K562 (cell line): ENCODE results near the gene SRCAP. TPM values are rescaled to one million over a fixed set of nuclear protein-coding genes. Genes with fewer than 3 reads are reported as not detected.

Source experiments
- ARID1B ChIP-seq: fragments of 450-650 bp; IDR thresholded peaks from 2 replicates; pipeline ENCODE4 v1.6.1; 2016; ENCODE audit warnings: antibody characterized with exemption, mild to moderate bottlenecking, inconsistent platforms
- ATF7 ChIP-seq: fragments of 450-650 bp; IDR thresholded peaks from 2 replicates; pipeline ENCODE4 v1.7.1; 2014; ENCODE audit warnings: mild to moderate bottlenecking, moderate library complexity
- CAMTA2 ChIP-seq: fragments of 250-450 bp; sonication (Bioruptor Pico); conservative IDR thresholded peaks from 2 replicates; pipeline ENCODE4 v1.5.1; 2022
- CBX3 ChIP-seq, 2 experiments: IDR thresholded peaks; 1 replicate in 1 of 2; 2 replicates in 1 of 2; pipeline ENCODE4 v1.6.1; 2012; ENCODE audit warnings: inconsistent platforms in 2 of 2, low read length in 2 of 2, borderline replicate concordance in 1 of 2, control low read depth in 1 of 2
- CCAR2 ChIP-seq: fragments of 200-400 bp; formaldehyde crosslinking; IDR thresholded peaks from 2 replicates; pipeline ENCODE4 v1.6.1; 2017; ENCODE audit warnings: mild to moderate bottlenecking, low read depth, low read length
- CGGBP1 ChIP-seq: fragments of 250-450 bp; sonication (Bioruptor Pico); IDR thresholded peaks from 2 replicates; pipeline ENCODE4 v1.9.0; 2021; ENCODE audit warnings: mild to moderate bottlenecking
- DACH1 ChIP-seq: fragments of 450-650 bp; IDR thresholded peaks from 2 replicates; pipeline ENCODE4 v1.6.1; 2018; ENCODE audit not compliant: partially characterized antibody
- FOXM1 ChIP-seq, 2 experiments: fragments of 450-650 bp in 1 of 2; sonication (generic) in 1 of 2; formaldehyde crosslinking in 1 of 2; IDR thresholded peaks; 2 replicates each; pipeline versions ENCODE4 v1.6.1 to v1.9.0; 2017 to 2022; ENCODE audit warnings: low read depth in 2 of 2, mild to moderate bottlenecking in 2 of 2, missing genetic modification reagents in 1 of 2, moderate library complexity in 1 of 2
- FUS ChIP-seq: fragments of 200-400 bp; formaldehyde crosslinking; optimal IDR thresholded peaks from 2 replicates; pipeline ENCODE3; 2017; ENCODE audit warnings: low read depth, low read length
- GABPB2 ChIP-seq: fragments of 250-450 bp; sonication (Bioruptor Pico); conservative IDR thresholded peaks from 2 replicates; pipeline ENCODE4 v1.5.1; 2021; ENCODE audit warnings: mild to moderate bottlenecking
- GTF2B ChIP-seq: IDR thresholded peaks from 2 replicates; pipeline ENCODE4 v1.6.1; 2011; ENCODE audit not compliant: insufficient read length; ENCODE audit errors: extremely low read depth
- HOXB6 ChIP-seq: fragments of 250-450 bp; sonication (Bioruptor Pico); IDR thresholded peaks from 2 replicates; pipeline ENCODE4 v1.5.1; 2022; ENCODE audit warnings: mild to moderate bottlenecking, borderline replicate concordance
- KLF10 ChIP-seq: fragments of 250-450 bp; sonication (Bioruptor Pico); IDR thresholded peaks from 2 replicates; pipeline ENCODE4 v1.6.1; 2021; ENCODE audit warnings: matching md5 sums
- NFIC ChIP-seq: fragments of 450-650 bp; IDR thresholded peaks from 2 replicates; pipeline ENCODE4 v1.6.1; 2017; ENCODE audit warnings: mild to moderate bottlenecking, inconsistent platforms
- NR1H2 ChIP-seq: sonication (generic); formaldehyde crosslinking; IDR thresholded peaks from 2 replicates; pipeline ENCODE4 v1.4.0; 2020; ENCODE audit warnings: mild to moderate bottlenecking, missing genetic modification reagents
- SRF ChIP-seq, 2 experiments: fragments of 250-450, 450-650 bp in 1 of 2; sonication (Bioruptor Pico) in 1 of 2; sonication (generic) in 1 of 2; formaldehyde crosslinking; IDR thresholded peaks; 2 replicates each; pipeline versions ENCODE4 v1.5.0 to v1.5.1; 2020 to 2022; ENCODE audit warnings: mild to moderate bottlenecking in 1 of 2, missing genetic modification reagents in 1 of 2
- TCF7L2 ChIP-seq: fragments of 150-350 bp; IDR thresholded peaks from 2 replicates; pipeline ENCODE4 v1.6.1; 2016; ENCODE audit warnings: low read depth, mild to moderate bottlenecking, low read length, moderate library complexity
- UBTF ChIP-seq, 2 experiments: IDR thresholded peaks; 2 replicates each; pipeline ENCODE4 v1.6.1; 2012; ENCODE audit warnings: improper control_type of control experiment in 2 of 2, low read depth in 2 of 2, low read length in 2 of 2, borderline replicate concordance in 1 of 2
- ZNF507 ChIP-seq: conservative IDR thresholded peaks from 2 replicates; pipeline ENCODE4 v1.6.1; 2017; ENCODE audit warnings: missing genetic modification characterization, missing compliant biosample characterization
- ZNF668 ChIP-seq: fragments of 250-450 bp; sonication (Bioruptor Pico); IDR thresholded peaks from 2 replicates; pipeline ENCODE4 v1.8.0; 2022; ENCODE audit warnings: mild to moderate bottlenecking, inconsistent platforms
- polyA plus RNA-seq, 8 experiments: library from polyadenylated mRNA; depleted of rRNA in 4 of 8; stranded (reverse) in 5 of 8; unstranded in 3 of 8; fragments of >200 nt; fragmentation: Nextera tagmentation in 2 of 8; fragmentation: Illumina TruSeq in 1 of 8; extraction: Ambion mirVana in 2 of 8; extraction: Trizol in 1 of 8; gene quantifications; 2 replicates each; pipeline versions ENCODE4 v1.2.1 to v1.2.3, GENCODE V29; 2011 to 2014; ENCODE audit warnings: inconsistent platforms in 1 of 8, missing spikeins in 1 of 8
- total RNA-seq, 7 experiments: library from RNA; depleted of rRNA in 6 of 7; stranded (reverse); fragments of >200 nt in 6 of 7; fragmentation: Illumina TruSeq in 2 of 7; extraction: Trizol in 2 of 7; gene quantifications; 2 replicates each; pipeline versions ENCODE4 v1.2.1 to v1.2.3, GENCODE V29; 2011 to 2021; ENCODE audit warnings: low replicate concordance in 1 of 7

SRCAP gene
- total and polyA plus RNA-seq, 9 of the 15 experiments (the other 6 are each of a cell fraction or from before 2014, with no cell fraction given): 0.21 to 62.6 (median 5.8) TPM

- TF ChIP-seq ZNF507 (tag): no peak
- TF ChIP-seq GTF2B: no peak
- TF ChIP-seq FUS: no peak
- TF ChIP-seq HOXB6 (CRISPR knock-in tag): no peak
- peak; percentile 51 for TF ChIP-seq NFIC
- TF ChIP-seq UBTF (IDR thresholded peaks at IDR 0.05; ENCODE audit: borderline replicate concordance in 1 of 2, low read depth in 2 of 2, low read length in 2 of 2): no peak
- TF ChIP-seq KLF10: no peak
- no peak for TF ChIP-seq ARID1B
- TF ChIP-seq CGGBP1: no peak
- TF ChIP-seq NR1H2 (CRISPR knock-in tag): no peak
- no peak for TF ChIP-seq DACH1
- TF ChIP-seq ZNF668: no peak
- no peak for TF ChIP-seq CAMTA2
- no peak for TF ChIP-seq CCAR2
- TF ChIP-seq GABPB2: no peak
- no peak for TF ChIP-seq SRF (CRISPR knock-in tag; IDR thresholded peaks at IDR 0.05)
- no peak for TF ChIP-seq TCF7L2
- TF ChIP-seq ATF7: no peak
- no peak for TF ChIP-seq FOXM1 (IDR thresholded peaks at IDR 0.05; ENCODE audit: low read depth)
- no peak for TF ChIP-seq FOXM1 (CRISPR knock-in tag; IDR thresholded peaks at IDR 0.05; ENCODE audit: low read depth)
- TF ChIP-seq CBX3 (IDR thresholded peaks at IDR 0.05; ENCODE audit: borderline replicate concordance in 1 of 2, low read length in 2 of 2): no peak
Measured at GRCh38 chr16:30740364-30741251, 41.6 kb downstream of the SRCAP start (continued).
